OCI-LY3 (cell line): ENCODE measurements around the gene TTC28.

Experiments used
- EZH2phosphoT487 ChIP-seq: fragments of 200-600 bp; shearing (Covaris generic); IDR thresholded peaks from 2 replicates; pipeline ENCODE4 v1.6.1; 2018; ENCODE audit warnings: antibody characterized with exemption, mixed run types, low read depth
- TF ChIP-seq, protein P1 (sequence below): fragments of 200-600, 300-600 bp; sonication (generic); IDR thresholded peaks from 2 replicates; pipeline ENCODE4 v1.5.1; 2014; ENCODE audit warnings: antibody characterized with exemption, low read length, low read depth

DNA sequence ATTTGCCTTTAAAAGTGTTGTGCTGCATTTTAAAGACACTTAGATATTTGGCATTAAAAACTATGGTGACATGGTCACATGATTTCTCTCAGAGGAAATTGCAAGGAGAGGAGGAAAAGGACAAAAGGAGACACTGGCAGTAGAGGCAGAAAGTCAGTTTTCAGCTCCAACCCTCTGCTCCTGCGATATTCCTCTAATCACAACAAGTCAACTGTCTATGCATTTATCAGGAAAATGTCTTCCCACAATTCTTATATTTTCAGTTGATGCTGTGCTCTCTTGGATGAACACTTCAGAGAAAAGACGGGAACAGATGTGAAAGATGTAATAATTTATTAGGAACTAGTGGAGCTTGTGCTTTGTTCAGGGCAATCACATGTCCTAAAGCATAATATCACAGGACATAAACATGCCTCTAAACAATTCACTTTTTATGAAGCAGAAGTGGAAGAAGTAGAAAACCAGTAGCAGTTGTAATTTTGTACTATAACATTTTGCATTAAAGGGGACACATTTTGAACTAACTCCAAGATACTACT, 419.8 kb downstream of the TTC28 start:
- TF ChIP-seq, protein P1, sequence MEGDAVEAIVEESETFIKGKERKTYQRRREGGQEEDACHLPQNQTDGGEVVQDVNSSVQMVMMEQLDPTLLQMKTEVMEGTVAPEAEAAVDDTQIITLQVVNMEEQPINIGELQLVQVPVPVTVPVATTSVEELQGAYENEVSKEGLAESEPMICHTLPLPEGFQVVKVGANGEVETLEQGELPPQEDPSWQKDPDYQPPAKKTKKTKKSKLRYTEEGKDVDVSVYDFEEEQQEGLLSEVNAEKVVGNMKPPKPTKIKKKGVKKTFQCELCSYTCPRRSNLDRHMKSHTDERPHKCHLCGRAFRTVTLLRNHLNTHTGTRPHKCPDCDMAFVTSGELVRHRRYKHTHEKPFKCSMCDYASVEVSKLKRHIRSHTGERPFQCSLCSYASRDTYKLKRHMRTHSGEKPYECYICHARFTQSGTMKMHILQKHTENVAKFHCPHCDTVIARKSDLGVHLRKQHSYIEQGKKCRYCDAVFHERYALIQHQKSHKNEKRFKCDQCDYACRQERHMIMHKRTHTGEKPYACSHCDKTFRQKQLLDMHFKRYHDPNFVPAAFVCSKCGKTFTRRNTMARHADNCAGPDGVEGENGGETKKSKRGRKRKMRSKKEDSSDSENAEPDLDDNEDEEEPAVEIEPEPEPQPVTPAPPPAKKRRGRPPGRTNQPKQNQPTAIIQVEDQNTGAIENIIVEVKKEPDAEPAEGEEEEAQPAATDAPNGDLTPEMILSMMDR, result no peak
- no peak for TF ChIP-seq EZH2phosphoT487
